ENCODE results near the gene HADHB.
"Not testable (repeated sequence)": the region's sequence is repeated elsewhere in the genome, so short reads cannot be mapped to it uniquely, and the experiment has no call there.

The HADHB gene

GRCh38 chr2:26330114-26330549, 85.4 kb downstream of the HADHB start:
- peak; percentile 94 for TF ChIP-seq CTCF (IDR thresholded peaks at IDR 0.05; ENCODE audit: low read depth, low read length, missing control alignments)
- Histone ChIP-seq H3K27ac (no peak overlapping the region), H3K36me3 (replicated peaks) (no peaks in the 10 kb centered on the region), H3K27me3 (replicated peaks) (no peaks in the 10 kb centered on the region), H3K4me3 (ENCODE audit: low read depth, low read length) (no peak overlapping the region)
- DNase-seq: peak; percentile 85
- in situ Hi-C loops (cut with HindIII; ENCODE audit: low pct_ligation_motif_present, low sequenced_read_pairs): no loop called here

- TF ChIP-seq CTCF (IDR thresholded peaks at IDR 0.05; ENCODE audit: low read depth, low read length, missing control alignments): no peak
These were observed 85.9 kb downstream of the HADHB start for GRCh38 chr2:26330604-26331003.

GRCh38 chr2:26331321-26331720, 86.6 kb downstream of the HADHB start:
- DNase-seq; H3K36me3 ChIP-seq (replicated peaks); H3K27me3 ChIP-seq (replicated peaks); H3K4me3 ChIP-seq (ENCODE audit: low read depth, low read length); H3K27ac ChIP-seq; in situ Hi-C loops (cut with HindIII; ENCODE audit: low pct_ligation_motif_present, low sequenced_read_pairs): not testable (repeated sequence)

More at GRCh38 chr2:26330604-26331003, 85.9 kb downstream of the HADHB start:
- H3K27me3 ChIP-seq (replicated peaks): no peaks in the 10 kb centered on the region
- in situ Hi-C loops (cut with HindIII; ENCODE audit: low pct_ligation_motif_present, low sequenced_read_pairs): no loop called here
- H3K36me3 ChIP-seq (replicated peaks): no peaks in the 10 kb centered on the region
- H3K4me3 ChIP-seq (ENCODE audit: low read depth, low read length): no peak overlapping the region
- no peak overlapping the region for H3K27ac ChIP-seq
- DNase-seq: no peak

- Histone ChIP-seq H3K36me3 (replicated peaks) (no peaks in the 10 kb centered on the region), H3K27me3 (replicated peaks) (no peaks in the 10 kb centered on the region), H3K27ac (no peak overlapping the region), H3K4me3 (ENCODE audit: low read depth, low read length) (no peak overlapping the region)
- in situ Hi-C loops (cut with HindIII; ENCODE audit: low pct_ligation_motif_present, low sequenced_read_pairs): no loop called here
- no peak for DNase-seq
- no peak for TF ChIP-seq CTCF (IDR thresholded peaks at IDR 0.05; ENCODE audit: low read depth, low read length, missing control alignments)
These were observed 88.6 kb downstream of the HADHB start for GRCh38 chr2:26333293-26333692.

- no peak for TF ChIP-seq CTCF (IDR thresholded peaks at IDR 0.05; ENCODE audit: low read depth, low read length, missing control alignments)
- Histone ChIP-seq H3K4me3 (ENCODE audit: low read depth, low read length) (no peak overlapping the region), H3K36me3 (replicated peaks) (no peaks in the 10 kb centered on the region), H3K27ac (no peak overlapping the region), H3K27me3 (replicated peaks) (no peaks in the 10 kb centered on the region)
- no peak for DNase-seq
- in situ Hi-C loops (cut with HindIII; ENCODE audit: low pct_ligation_motif_present, low sequenced_read_pairs): no loop called here
These were observed 90.5 kb downstream of the HADHB start for GRCh38 chr2:26335231-26335630.

GRCh38 chr2:26336719-26337118, 92.0 kb downstream of the HADHB start:
- TF ChIP-seq CTCF (IDR thresholded peaks at IDR 0.05; ENCODE audit: low read depth, low read length, missing control alignments): no peak
- H3K4me3 ChIP-seq (ENCODE audit: low read depth, low read length): no peak overlapping the region
- H3K27me3 ChIP-seq (replicated peaks): no peaks in the 10 kb centered on the region
- in situ Hi-C loops (cut with HindIII; ENCODE audit: low pct_ligation_motif_present, low sequenced_read_pairs): no loop called here
- no peaks in the 10 kb centered on the region for H3K36me3 ChIP-seq (replicated peaks)
- no peak for DNase-seq
- no peak overlapping the region for H3K27ac ChIP-seq

Measured in brain microvascular endothelial cell (primary cell).